LNCAP (cell line): ENCODE results near the gene IMPA2.

Experiments
- TF ChIP-seq, protein P1 (sequence below): fragments of 450-650 bp; IDR thresholded peaks from 2 replicates; pipeline ENCODE4 v1.5.1; 2017; ENCODE audit warnings: mild to moderate bottlenecking

The IMPA2 gene

GRCh38 chr18:12056034-12056883, 75.0 kb downstream of the IMPA2 start:
- TF ChIP-seq, protein P1, sequence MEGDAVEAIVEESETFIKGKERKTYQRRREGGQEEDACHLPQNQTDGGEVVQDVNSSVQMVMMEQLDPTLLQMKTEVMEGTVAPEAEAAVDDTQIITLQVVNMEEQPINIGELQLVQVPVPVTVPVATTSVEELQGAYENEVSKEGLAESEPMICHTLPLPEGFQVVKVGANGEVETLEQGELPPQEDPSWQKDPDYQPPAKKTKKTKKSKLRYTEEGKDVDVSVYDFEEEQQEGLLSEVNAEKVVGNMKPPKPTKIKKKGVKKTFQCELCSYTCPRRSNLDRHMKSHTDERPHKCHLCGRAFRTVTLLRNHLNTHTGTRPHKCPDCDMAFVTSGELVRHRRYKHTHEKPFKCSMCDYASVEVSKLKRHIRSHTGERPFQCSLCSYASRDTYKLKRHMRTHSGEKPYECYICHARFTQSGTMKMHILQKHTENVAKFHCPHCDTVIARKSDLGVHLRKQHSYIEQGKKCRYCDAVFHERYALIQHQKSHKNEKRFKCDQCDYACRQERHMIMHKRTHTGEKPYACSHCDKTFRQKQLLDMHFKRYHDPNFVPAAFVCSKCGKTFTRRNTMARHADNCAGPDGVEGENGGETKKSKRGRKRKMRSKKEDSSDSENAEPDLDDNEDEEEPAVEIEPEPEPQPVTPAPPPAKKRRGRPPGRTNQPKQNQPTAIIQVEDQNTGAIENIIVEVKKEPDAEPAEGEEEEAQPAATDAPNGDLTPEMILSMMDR: no peak

DNA sequence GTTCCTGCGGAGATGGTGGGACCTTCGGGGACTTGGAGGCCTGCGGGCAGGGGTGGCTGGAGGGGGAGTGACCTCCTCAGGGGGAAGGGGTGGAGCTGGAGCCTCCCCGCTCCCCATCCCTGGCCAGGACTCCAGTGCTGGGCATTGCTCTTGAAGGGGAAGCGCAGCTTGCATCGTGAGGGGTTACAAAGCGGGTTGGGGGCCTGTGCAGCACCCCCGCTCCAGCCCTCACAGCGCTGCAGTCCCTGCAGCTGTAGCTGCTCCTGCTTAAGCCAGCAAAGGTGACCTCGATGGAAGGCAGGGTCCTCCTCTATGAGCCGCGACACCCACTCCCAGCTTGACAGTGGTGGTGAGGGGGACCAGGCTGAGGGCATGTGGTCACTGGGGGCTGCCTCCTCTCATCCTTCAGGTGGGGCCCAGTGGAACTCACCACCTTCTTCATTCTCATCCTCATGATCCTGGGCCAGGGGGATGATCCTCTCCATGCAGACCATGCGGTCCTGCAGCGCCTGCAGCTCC, 75.6 kb downstream of the IMPA2 start:
- TF ChIP-seq, protein P1: no peak

- TF ChIP-seq, protein P1: no peak
Observed at GRCh38 chr18:12057419-12058039, 76.2 kb downstream of the IMPA2 start.

DNA sequence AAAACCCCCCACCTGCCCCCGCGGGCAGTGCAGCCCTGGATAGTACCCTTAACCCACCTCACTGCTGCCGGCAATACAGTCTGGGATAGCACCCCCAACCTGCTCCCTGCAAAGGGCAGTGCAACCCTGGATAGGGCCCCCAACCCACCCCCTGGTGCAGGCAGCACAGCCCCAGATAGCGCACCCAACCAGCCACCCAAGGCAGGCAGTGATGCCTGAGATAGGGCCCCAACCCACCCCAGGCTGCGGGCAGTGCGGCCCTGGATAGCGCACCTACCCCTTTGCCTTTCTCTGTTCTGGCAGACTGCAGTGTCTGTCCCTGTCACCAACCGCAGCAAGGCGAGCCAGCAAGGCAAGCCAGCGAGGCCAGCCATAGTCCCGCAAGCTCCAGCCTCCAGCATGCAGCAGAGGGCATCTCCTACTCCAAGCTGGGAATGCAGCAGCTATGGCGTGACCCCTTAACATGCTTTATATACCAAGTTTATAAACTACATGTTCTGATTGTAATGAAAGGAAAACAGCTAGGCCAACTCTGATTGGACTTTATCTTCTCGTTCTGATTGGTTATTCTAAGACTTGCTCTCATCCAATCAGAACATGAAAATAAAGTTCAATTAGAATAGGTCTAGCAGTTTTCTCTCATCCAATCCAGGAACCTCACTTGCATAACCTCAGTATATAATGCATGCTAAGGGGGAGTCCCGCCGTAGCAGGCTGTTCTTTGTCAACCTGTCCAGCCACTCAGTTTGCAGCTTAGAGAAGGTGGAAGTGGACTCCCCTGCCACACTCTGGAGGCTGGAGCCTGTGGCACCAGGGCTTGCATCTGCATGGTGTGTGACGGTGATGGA, 78.3 kb downstream of the IMPA2 start:
- TF ChIP-seq, protein P1: no peak

DNA sequence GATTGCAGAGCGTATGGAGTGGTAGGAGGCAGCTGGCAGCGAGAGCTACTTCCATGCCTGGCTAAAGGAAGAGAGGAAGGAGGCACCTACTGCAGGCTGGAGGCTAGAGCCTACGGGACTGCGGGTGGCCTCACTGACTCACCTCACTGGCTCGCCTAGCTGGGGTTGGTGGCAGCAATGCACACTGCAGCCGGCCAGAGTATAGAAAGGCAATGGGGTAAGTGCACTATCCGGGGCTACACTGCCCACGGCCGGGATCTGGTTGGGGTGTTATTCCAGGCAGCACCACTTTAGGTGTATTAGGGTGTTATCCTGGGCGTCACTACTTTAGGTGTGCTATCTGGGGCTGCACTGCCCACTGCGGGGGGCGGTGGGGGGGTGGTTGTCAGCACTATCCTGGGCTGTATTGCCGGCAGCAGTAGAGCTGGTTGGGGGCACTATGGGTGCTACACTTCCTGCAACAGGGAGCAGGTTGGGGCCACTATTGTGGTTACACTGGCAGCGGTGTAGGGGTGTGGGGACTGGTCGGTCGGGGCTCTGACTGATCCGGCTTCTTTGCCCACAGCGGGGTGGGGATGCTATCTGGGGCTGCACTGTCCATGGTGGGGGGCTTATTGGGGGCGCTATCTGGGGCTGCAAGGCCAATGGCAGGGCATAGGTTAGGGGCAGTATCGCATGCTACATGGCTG, 79.0 kb downstream of the IMPA2 start:
- TF ChIP-seq, protein P1: no peak

DNA sequence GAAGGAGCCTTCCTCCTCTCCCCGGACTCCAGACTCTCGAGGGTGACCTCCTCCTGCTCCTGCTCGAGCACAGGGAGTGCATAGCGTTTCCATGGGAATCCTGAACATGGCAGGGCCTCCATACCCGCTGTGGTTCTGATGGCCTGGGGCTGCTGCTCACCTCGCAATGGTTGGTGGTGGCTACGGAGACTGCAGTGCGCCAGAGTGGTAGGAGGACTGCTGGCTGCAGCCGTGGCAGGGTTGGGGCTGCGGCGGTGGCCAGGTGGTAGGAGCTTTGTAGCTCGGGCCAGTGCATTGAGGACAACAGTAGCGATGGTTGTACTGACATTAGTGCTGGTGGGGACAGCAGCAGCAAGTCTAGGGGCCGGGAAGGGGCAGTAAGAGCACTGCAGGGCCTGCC, 80.4 kb downstream of the IMPA2 start:
- TF ChIP-seq, protein P1: no peak

GRCh38 chr18:12062974-12063373, 81.7 kb downstream of the IMPA2 start:
- TF ChIP-seq, protein P1: no peak
